ENCODE data around the gene TMEM147. TPM values are rescaled to one million over a fixed set of nuclear protein-coding genes. Genes with fewer than 3 reads are reported as not detected.

The TMEM147 gene
- total and polyA plus RNA-seq, 2 of the 4 experiments (the other 2 are of a cell fraction) = 67.6 to 108 TPM

DNA sequence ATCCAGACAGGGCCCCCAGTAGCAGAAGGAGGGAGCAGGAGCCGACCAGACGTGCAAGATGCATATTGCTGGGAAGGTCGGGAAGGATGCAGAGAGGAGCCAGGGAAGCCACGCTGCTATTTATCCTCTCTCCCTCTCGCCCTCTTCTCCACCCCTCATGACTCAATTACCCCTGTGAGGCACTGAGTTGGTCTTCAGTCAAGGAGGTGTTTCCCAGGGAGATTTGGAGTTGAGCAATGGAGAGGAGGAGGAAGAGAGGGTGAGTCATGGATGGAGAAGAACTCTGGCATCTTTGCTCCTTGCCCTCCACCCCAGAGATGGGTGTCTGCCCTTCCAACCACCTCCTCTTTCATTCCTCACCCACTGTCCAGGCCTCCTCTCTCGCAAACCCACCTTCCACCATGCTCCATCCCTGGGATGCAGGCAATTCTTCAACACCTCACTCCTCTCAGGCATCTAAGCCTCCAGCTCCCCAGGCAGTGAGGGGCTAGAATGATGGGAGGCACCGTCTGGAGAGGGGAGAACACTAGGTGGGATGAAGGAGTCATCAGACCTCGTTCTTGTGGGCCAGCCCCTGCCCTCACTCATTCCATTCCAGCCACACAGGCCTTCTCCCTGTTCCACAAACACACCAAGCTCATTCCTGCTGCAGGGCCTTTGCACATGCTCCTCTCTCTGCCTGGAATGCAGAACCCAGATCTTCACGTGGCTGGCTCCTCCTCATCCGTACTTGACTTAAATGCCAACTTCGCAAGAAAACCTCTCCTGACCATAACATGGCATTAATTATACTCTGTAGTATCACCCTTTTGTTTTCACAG, 17.0 kb upstream of the TMEM147 start, which contains the start of gene SBSN:
Gene SBSN, minus strand, starts transcription at position 94 of the 821 bp plus-strand sequence. Its CDS starts 30 bp downstream, at position 64.
- in situ Hi-C loops (cut with MboI; ENCODE audit: low sequenced_read_pairs) (no loop called here), intact Hi-C loops (cut with micrococcal nuclease) (no loop called here), dilution Hi-C loops (cut with HindIII; ENCODE audit: low sequenced_read_pairs, unreplicated experiment) (no loop called here)
- Histone ChIP-seq H4K20me1 (ENCODE audit: insufficient read depth, low read length) (no peaks in the 10 kb centered on the region), H3K27ac (ENCODE audit: insufficient read depth, low read length) (no peak within 1 kb of the TSS), H2BK15ac (ENCODE audit: low read depth, low read length) (0 out of 3 replicates have a peak within 1 kb of the TSS, but pooled peaks have one; percentile 17), H2AK5ac (ENCODE audit: low read depth, low read length) (peak within 1 kb of the TSS; percentile 68; the same call in 1 of the 2 replicates), H3K9ac (ENCODE audit: low read depth, low read length) (no peak within 1 kb of the TSS), H3K56ac (ENCODE audit: extremely low read depth, insufficient read depth, low read length) (no peak within 1 kb of the TSS), H3K9me1 (ENCODE audit: insufficient read depth, low read length) (peaks cover 13% of the 10 kb centered on the region), H4K8ac (ENCODE audit: low read depth in 2 of 2, low read length in 2 of 2) (0 out of 4 replicates have a peak within 1 kb of the TSS, but pooled peaks of 1 of the 2 experiments have one; percentile 1), H3K9me3 (ENCODE audit: control insufficient read depth, insufficient read depth, low read length) (no peaks in the 10 kb centered on the region), H3K27me3 (ENCODE audit: control insufficient read depth, insufficient read depth, low read length) (peaks cover 12% of the 10 kb centered on the region), H3K79me1 (ENCODE audit: low read depth in 1 of 2, low read length in 2 of 2) (no peaks in the 10 kb centered on the region), H2AFZ (replicated peaks; ENCODE audit: low read length, poor library complexity) (peak within 1 kb of the TSS; percentile 75), H3K18ac (ENCODE audit: low read depth, low read length) (no peak within 1 kb of the TSS), H3K36me3 (ENCODE audit: control insufficient read depth, insufficient read depth, low read length) (no peaks in the 10 kb centered on the region), H3K4me1 (ENCODE audit: control insufficient read depth, insufficient read depth, low read length) (peaks cover 6% of the 10 kb centered on the region), H4K5ac (ENCODE audit: low read depth, low read length) (no peak within 1 kb of the TSS), H2AK9ac (replicated peaks; ENCODE audit: low read depth, low read length, poor library complexity) (peak within 1 kb of the TSS; percentile 89), H2BK5ac (ENCODE audit: low read depth, low read length, poor library complexity, severe bottlenecking) (peak within 1 kb of the TSS; percentile 47), H3K14ac (replicated peaks; ENCODE audit: low read depth, low read length) (0 out of 2 replicates have a peak within 1 kb of the TSS, but pooled peaks have one; percentile 10), H2BK20ac (ENCODE audit: low read depth, low read length) (peak within 1 kb of the TSS; percentile 35; the same call in 1 of the 2 replicates), H3K4me2 (ENCODE audit: low read depth, low read length) (no peak within 1 kb of the TSS), H2BK120ac (ENCODE audit: low read depth, low read length) (peak within 1 kb of the TSS; percentile 60), H3K4me3 (ENCODE audit: insufficient read depth, low read depth, low read length) (no peak within 1 kb of the TSS), H4K91ac (ENCODE audit: insufficient read depth, low read depth, low read length) (peak within 1 kb of the TSS; percentile 24; the same call in 1 of the 2 replicates), H3K23ac (ENCODE audit: low read depth, low read length) (0 out of 2 replicates have a peak within 1 kb of the TSS, but pooled peaks have one; percentile 42), H3K4ac (ENCODE audit: low read depth, low read length) (peak within 1 kb of the TSS; percentile 65)
- no peak for TF ChIP-seq MAFK (IDR thresholded peaks at IDR 0.05; ENCODE audit: low read depth, low read length)
- peak; percentile 68 for TF ChIP-seq FOS (IDR thresholded peaks at IDR 0.05; ENCODE audit: low read depth, low read length)
- peak; percentile 97 for TF ChIP-seq CEBPB (IDR thresholded peaks at IDR 0.05; ENCODE audit: low read depth, low read length)
- TF ChIP-seq MAZ (IDR thresholded peaks at IDR 0.05; ENCODE audit: borderline replicate concordance, low read depth, low read length) = peak; percentile 47; the same call in 1 of the 2 replicates
- POLR2A ChIA-PET (ENCODE audit: unreplicated experiment) = no interaction called here
- ATAC-seq (ENCODE audit: low read depth) (peak; percentile 78), DNase-seq (peak; percentile 84)
- no TSS peak for BruUV-seq (replicated peaks)
- CTCF ChIA-PET = no interaction called here
- WGBS, 2 experiments (ENCODE audit: extremely low coverage in 2 of 2, insufficient read length in 1 of 2) = no CpG with 5 or more reads among the region's 11 CpGs
